HG02623 (cell line): ENCODE data around the gene GAL3ST3.
"Not testable (repeated sequence)": the region's sequence is repeated elsewhere in the genome, so short reads cannot be mapped to it uniquely, and the experiment has no call there.

Experiments used
- ATAC-seq: cut with Tn5 transposase; IDR thresholded peaks from one replicate; pipeline ENCODE4 v1.9.1; 2021; ENCODE audit warnings: moderate library complexity; ENCODE audit not compliant: unreplicated experiment

Gene GAL3ST3

GRCh38 chr11:66048547-66049323, at the start of gene GAL3ST3:
TSS of gene GAL3ST3 (minus strand) at chr11:66049161. CDS start at chr11:66045415, 3,746 bp downstream.
- no peak for ATAC-seq

- ATAC-seq: not testable (repeated sequence)
Measured at GRCh38 chr11:66092125-66092524, 43.2 kb upstream of the GAL3ST3 start.

- no peak for ATAC-seq
Measured at GRCh38 chr11:66090288-66090687, 41.3 kb upstream of the GAL3ST3 start.

GRCh38 chr11:66089067-66089466, 40.1 kb upstream of the GAL3ST3 start:
- ATAC-seq: no peak

GRCh38 chr11:66087148-66087908, 38.4 kb upstream of the GAL3ST3 start:
- no peak for ATAC-seq

GRCh38 chr11:66084821-66085475, 36.0 kb upstream of the GAL3ST3 start:
- ATAC-seq: no peak

- no peak for ATAC-seq
Measured at GRCh38 chr11:66083767-66084166, 34.8 kb upstream of the GAL3ST3 start.

- ATAC-seq: no peak
Measured at GRCh38 chr11:66082946-66083698, 34.2 kb upstream of the GAL3ST3 start.

- ATAC-seq: no peak
Measured at GRCh38 chr11:66081505-66081904, 32.5 kb upstream of the GAL3ST3 start.

- ATAC-seq: no peak
Measured at GRCh38 chr11:66080055-66080817, 31.3 kb upstream of the GAL3ST3 start.

GRCh38 chr11:66078949-66079348, 30.0 kb upstream of the GAL3ST3 start:
- not testable (repeated sequence) for ATAC-seq

GRCh38 chr11:66077927-66078326, 29.0 kb upstream of the GAL3ST3 start:
- no peak for ATAC-seq

- ATAC-seq: no peak
Measured at GRCh38 chr11:66076561-66076960, 27.6 kb upstream of the GAL3ST3 start.

- no peak for ATAC-seq
Measured at GRCh38 chr11:66075273-66075672, 26.3 kb upstream of the GAL3ST3 start.

- ATAC-seq: no peak
Measured at GRCh38 chr11:66073669-66074068, 24.7 kb upstream of the GAL3ST3 start.

- ATAC-seq: no peak
Measured at GRCh38 chr11:66072518-66072917, 23.6 kb upstream of the GAL3ST3 start.

- ATAC-seq: no peak
Measured at GRCh38 chr11:66072081-66072480, 23.1 kb upstream of the GAL3ST3 start.

GRCh38 chr11:66071381-66071801, 22.4 kb upstream of the GAL3ST3 start:
- no peak for ATAC-seq

- peak; percentile 15 for ATAC-seq
Measured at GRCh38 chr11:66070604-66071380, 21.8 kb upstream of the GAL3ST3 start.
